Measurements from ENCODE around the gene ACKR2. TPM values are rescaled to one million over a fixed set of nuclear protein-coding genes. Genes with fewer than 3 reads are reported as not detected.

Gene ACKR2
- total and polyA plus RNA-seq, 2 of the 13 experiments (the other 11 are each of a cell fraction or from before 2014, with no cell fraction given), result 1.1 to 1.9 TPM

DNA sequence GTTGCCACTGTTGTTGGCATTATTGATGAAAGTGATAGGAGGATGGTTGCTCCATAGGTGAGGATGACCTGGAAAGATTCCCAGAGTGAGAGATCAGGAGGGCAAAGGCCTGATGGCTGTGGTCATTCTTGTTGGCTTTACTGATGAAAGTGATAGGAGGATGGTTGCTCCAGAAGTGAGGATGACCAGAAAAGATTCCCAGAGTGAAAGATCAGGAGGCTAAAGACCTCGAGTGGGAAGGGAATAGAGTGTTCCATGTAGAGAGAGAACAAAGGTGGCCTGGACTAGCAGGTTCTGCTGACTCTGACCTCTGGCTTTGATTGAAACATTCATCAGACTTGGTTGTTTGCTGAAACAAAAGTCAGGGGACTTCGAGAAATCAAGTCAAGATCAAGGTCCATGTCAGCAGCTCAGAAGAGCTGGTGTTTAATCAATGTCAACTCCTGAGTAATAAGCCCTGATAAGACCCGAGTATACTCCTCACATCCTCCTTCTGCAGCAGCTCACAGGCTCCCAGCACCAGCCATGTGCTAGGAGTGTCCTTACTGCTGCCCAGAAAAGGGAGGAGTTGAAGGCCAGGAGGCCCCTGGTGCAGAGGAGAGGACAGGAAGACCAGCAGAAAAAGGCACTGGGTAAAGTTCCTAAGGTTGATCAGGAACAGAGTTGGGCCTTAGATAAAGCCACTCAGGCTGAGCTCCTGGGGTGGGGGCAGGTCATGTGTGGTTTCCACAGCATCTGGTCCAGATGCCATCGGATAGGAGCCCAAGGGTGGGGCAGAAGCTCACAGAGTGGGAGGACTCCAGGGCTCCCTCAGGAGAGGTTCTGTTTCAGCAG, 46.5 kb downstream of the ACKR2 start (continued):
- peak; percentile 37; the same call in 1 of the 2 replicates for TF ChIP-seq ZNF331 (CRISPR knock-in tag; IDR thresholded peaks at IDR 0.05)
- TF ChIP-seq, protein P1, sequence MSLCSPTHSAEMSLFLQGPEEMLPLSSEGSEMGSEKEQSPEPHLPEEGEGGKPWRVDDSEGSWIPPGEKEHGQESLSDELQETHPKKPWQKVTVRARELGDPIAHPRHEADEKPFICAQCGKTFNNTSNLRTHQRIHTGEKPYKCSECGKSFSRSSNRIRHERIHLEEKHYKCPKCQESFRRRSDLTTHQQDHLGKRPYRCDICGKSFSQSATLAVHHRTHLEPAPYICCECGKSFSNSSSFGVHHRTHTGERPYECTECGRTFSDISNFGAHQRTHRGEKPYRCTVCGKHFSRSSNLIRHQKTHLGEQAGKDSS (CRISPR knock-in tag; IDR thresholded peaks at IDR 0.05; ENCODE audit: borderline replicate concordance, low read depth), result 0 out of 2 replicates have a peak, but pooled peaks have one; percentile 7
- TF ChIP-seq, protein P2, sequence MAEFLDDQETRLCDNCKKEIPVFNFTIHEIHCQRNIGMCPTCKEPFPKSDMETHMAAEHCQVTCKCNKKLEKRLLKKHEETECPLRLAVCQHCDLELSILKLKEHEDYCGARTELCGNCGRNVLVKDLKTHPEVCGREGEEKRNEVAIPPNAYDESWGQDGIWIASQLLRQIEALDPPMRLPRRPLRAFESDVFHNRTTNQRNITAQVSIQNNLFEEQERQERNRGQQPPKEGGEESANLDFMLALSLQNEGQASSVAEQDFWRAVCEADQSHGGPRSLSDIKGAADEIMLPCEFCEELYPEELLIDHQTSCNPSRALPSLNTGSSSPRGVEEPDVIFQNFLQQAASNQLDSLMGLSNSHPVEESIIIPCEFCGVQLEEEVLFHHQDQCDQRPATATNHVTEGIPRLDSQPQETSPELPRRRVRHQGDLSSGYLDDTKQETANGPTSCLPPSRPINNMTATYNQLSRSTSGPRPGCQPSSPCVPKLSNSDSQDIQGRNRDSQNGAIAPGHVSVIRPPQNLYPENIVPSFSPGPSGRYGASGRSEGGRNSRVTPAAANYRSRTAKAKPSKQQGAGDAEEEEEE (CRISPR knock-in tag; IDR thresholded peaks at IDR 0.05; ENCODE audit: borderline replicate concordance), result no peak
- TF ChIP-seq ZNF430 (CRISPR knock-in tag; IDR thresholded peaks at IDR 0.05), result no peak
- no peak for TF ChIP-seq ZNF251 (CRISPR knock-in tag; IDR thresholded peaks at IDR 0.05)
- TF ChIP-seq SP2 (CRISPR knock-in tag; IDR thresholded peaks at IDR 0.05), result no peak
- TF ChIP-seq, protein P3, sequence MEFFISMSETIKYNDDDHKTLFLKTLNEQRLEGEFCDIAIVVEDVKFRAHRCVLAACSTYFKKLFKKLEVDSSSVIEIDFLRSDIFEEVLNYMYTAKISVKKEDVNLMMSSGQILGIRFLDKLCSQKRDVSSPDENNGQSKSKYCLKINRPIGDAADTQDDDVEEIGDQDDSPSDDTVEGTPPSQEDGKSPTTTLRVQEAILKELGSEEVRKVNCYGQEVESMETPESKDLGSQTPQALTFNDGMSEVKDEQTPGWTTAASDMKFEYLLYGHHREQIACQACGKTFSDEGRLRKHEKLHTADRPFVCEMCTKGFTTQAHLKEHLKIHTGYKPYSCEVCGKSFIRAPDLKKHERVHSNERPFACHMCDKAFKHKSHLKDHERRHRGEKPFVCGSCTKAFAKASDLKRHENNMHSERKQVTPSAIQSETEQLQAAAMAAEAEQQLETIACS (CRISPR knock-in tag; IDR thresholded peaks at IDR 0.05), result 0 out of 2 replicates have a peak, but pooled peaks have one; percentile 29
- no peak for TF ChIP-seq CBX2 (IDR thresholded peaks at IDR 0.05; ENCODE audit: low read depth, low read length)
- TF ChIP-seq CBX2 (CRISPR knock-in tag; IDR thresholded peaks at IDR 0.05; ENCODE audit: low read depth), result 0 out of 2 replicates have a peak, but pooled peaks have one; percentile 48
- TF ChIP-seq, protein P4, sequence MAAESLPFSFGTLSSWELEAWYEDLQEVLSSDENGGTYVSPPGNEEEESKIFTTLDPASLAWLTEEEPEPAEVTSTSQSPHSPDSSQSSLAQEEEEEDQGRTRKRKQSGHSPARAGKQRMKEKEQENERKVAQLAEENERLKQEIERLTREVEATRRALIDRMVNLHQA (CRISPR knock-in tag; IDR thresholded peaks at IDR 0.05), result no peak
- TF ChIP-seq, protein P5, sequence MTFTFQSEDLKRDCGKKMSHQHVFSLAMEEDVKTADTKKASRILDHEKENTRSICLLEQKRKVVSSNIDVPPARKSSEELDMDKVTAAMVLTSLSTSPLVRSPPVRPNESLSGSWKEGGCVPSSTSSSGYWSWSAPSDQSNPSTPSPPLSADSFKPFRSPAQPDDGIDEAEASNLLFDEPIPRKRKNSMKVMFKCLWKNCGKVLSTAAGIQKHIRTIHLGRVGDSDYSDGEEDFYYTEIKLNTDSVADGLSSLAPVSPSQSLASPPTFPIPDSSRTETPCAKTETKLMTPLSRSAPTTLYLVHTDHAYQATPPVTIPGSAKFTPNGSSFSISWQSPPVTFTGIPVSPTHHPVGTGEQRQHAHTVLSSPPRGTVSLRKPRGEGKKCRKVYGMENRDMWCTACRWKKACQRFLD (CRISPR knock-in tag; IDR thresholded peaks at IDR 0.05; ENCODE audit: borderline replicate concordance), result no peak
- TF ChIP-seq DMAP1 (CRISPR knock-in tag; IDR thresholded peaks at IDR 0.05), result no peak
- TF ChIP-seq, protein P6, sequence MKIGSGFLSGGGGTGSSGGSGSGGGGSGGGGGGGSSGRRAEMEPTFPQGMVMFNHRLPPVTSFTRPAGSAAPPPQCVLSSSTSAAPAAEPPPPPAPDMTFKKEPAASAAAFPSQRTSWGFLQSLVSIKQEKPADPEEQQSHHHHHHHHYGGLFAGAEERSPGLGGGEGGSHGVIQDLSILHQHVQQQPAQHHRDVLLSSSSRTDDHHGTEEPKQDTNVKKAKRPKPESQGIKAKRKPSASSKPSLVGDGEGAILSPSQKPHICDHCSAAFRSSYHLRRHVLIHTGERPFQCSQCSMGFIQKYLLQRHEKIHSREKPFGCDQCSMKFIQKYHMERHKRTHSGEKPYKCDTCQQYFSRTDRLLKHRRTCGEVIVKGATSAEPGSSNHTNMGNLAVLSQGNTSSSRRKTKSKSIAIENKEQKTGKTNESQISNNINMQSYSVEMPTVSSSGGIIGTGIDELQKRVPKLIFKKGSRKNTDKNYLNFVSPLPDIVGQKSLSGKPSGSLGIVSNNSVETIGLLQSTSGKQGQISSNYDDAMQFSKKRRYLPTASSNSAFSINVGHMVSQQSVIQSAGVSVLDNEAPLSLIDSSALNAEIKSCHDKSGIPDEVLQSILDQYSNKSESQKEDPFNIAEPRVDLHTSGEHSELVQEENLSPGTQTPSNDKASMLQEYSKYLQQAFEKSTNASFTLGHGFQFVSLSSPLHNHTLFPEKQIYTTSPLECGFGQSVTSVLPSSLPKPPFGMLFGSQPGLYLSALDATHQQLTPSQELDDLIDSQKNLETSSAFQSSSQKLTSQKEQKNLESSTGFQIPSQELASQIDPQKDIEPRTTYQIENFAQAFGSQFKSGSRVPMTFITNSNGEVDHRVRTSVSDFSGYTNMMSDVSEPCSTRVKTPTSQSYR (CRISPR knock-in tag; IDR thresholded peaks at IDR 0.05; ENCODE audit: borderline replicate concordance), result peak; percentile 59; the same call in 1 of the 2 replicates
- TF ChIP-seq FOXM1 (CRISPR knock-in tag; IDR thresholded peaks at IDR 0.05), result no peak
- TF ChIP-seq, protein P7, sequence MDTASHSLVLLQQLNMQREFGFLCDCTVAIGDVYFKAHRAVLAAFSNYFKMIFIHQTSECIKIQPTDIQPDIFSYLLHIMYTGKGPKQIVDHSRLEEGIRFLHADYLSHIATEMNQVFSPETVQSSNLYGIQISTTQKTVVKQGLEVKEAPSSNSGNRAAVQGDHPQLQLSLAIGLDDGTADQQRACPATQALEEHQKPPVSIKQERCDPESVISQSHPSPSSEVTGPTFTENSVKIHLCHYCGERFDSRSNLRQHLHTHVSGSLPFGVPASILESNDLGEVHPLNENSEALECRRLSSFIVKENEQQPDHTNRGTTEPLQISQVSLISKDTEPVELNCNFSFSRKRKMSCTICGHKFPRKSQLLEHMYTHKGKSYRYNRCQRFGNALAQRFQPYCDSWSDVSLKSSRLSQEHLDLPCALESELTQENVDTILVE (CRISPR knock-in tag; IDR thresholded peaks at IDR 0.05), result peak; percentile 27; the same call in 1 of the 2 replicates
- TF ChIP-seq SMYD3 (CRISPR knock-in tag; IDR thresholded peaks at IDR 0.05), result no peak
- no peak for TF ChIP-seq MEF2D (CRISPR knock-in tag; IDR thresholded peaks at IDR 0.05)
- TF ChIP-seq KDM3A (CRISPR knock-in tag; IDR thresholded peaks at IDR 0.05; ENCODE audit: low read depth), result no peak; the same call in 1 of the 2 replicates
- TF ChIP-seq ZBTB42 (CRISPR knock-in tag; IDR thresholded peaks at IDR 0.05), result no peak
- TF ChIP-seq ZNF121 (CRISPR knock-in tag; IDR thresholded peaks at IDR 0.05), result no peak
